DND-41 (cell line): ENCODE measurements around the gene VAPB.

Source experiments
- ATAC-seq: fragments of 200-7000 bp; cut with Tn5 transposase; 3 replicates; pipeline ENCODE4 v1.9.1; 2021; ENCODE audit warnings: low read depth; ENCODE audit not compliant: insufficient read depth
- DNase-seq: peaks from one replicate; pipeline ENCODE4 v3.0.0-alpha.2; 2020
- H2AFZ ChIP-seq: 2 replicates; pipeline ENCODE4 v1.6.0; 2012; ENCODE audit warnings: low read depth, low read length
- H3K27ac ChIP-seq: 2 replicates; pipeline ENCODE4 v1.5.1; 2012; ENCODE audit warnings: low read length, inconsistent platforms
- H3K27me3 ChIP-seq: fragments of 200-600 bp; sonication (generic); 2 replicates; pipeline ENCODE4 v1.6.0; 2012; ENCODE audit warnings: low read length, mild to moderate bottlenecking, inconsistent platforms; ENCODE audit not compliant: insufficient read depth, poor library complexity
- H3K36me3 ChIP-seq: 2 replicates; pipeline ENCODE4 v1.5.1; 2012; ENCODE audit warnings: low read length, inconsistent platforms; ENCODE audit not compliant: insufficient read depth
- H3K4me1 ChIP-seq: 2 replicates; pipeline ENCODE4 v1.5.1; 2012; ENCODE audit warnings: mild to moderate bottlenecking, low read length; ENCODE audit not compliant: insufficient read depth
- H3K4me2 ChIP-seq: 2 replicates; pipeline ENCODE4 v1.6.0; 2012; ENCODE audit warnings: mild to moderate bottlenecking, moderate library complexity, low read length, inconsistent platforms; ENCODE audit not compliant: insufficient read depth
- H3K4me3 ChIP-seq, 2 experiments: fragments of 200-600 bp in 1 of 2; shearing (Covaris generic) in 1 of 2; 2 replicates each; pipeline ENCODE4 v1.5.1; 2012 to 2016; ENCODE audit warnings: inconsistent platforms in 2 of 2, low read length in 2 of 2, mild to moderate bottlenecking in 2 of 2, low read depth in 1 of 2, moderate library complexity in 1 of 2
- H3K79me2 ChIP-seq: 2 replicates; pipeline ENCODE4 v1.6.0; 2012; ENCODE audit warnings: low read length, inconsistent platforms; ENCODE audit not compliant: insufficient read depth
- H3K9ac ChIP-seq: 2 replicates; pipeline ENCODE4 v1.6.0; 2012; ENCODE audit warnings: low read depth, mild to moderate bottlenecking, inconsistent platforms, low read length, moderate library complexity
- H3K9me3 ChIP-seq: 2 replicates; pipeline ENCODE4 v1.5.1; 2012; ENCODE audit warnings: low read length, moderate library complexity, mild to moderate bottlenecking, inconsistent platforms; ENCODE audit not compliant: insufficient read depth, severe bottlenecking
- H4K20me1 ChIP-seq: 2 replicates; pipeline ENCODE4 v1.6.0; 2012; ENCODE audit warnings: low read length; ENCODE audit not compliant: insufficient read depth
- EZH2 ChIP-seq: IDR thresholded peaks from 3 replicates; pipeline ENCODE4 v1.6.1; 2012; ENCODE audit warnings: borderline replicate concordance, low read depth, mild to moderate bottlenecking, moderate library complexity, low read length, inconsistent platforms; ENCODE audit not compliant: severe bottlenecking
- TF ChIP-seq, protein P1 (sequence below): IDR thresholded peaks from 2 replicates; pipeline ENCODE4 v1.5.1; 2012; ENCODE audit warnings: borderline replicate concordance, low read length, moderate library complexity, mild to moderate bottlenecking; ENCODE audit not compliant: poor library complexity, severe bottlenecking; ENCODE audit errors: extremely low read depth

VAPB gene

DNA sequence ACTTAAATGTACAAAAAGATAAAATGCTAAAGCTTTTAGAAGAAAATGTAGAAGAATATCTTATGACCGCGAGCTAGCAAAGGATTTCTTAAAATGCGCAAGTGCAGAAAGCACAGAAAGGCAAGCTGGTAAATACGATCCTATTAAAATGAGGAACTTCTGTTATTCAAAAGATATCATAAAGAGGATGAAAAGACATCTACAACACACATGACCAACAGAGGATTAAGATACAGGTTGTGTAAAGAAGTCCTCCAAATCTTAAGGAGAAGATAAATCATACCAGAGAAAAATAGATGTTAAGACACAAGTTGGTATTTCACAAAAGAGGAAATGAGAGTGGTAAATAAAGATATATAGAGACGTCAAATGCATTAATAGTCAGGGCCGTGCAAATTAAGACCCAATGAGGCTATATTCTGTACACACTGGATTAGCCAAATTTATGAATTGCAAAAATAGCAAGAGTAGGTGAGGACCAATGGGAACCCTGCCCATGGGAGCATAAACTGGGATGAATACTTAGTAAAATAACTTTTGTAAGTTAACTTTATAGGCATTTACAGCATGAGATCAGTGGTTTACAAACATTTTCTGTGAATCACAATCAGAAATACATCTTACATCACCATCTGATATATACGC lies 103.2 kb downstream of the VAPB start:
- no peak for DNase-seq

DNA sequence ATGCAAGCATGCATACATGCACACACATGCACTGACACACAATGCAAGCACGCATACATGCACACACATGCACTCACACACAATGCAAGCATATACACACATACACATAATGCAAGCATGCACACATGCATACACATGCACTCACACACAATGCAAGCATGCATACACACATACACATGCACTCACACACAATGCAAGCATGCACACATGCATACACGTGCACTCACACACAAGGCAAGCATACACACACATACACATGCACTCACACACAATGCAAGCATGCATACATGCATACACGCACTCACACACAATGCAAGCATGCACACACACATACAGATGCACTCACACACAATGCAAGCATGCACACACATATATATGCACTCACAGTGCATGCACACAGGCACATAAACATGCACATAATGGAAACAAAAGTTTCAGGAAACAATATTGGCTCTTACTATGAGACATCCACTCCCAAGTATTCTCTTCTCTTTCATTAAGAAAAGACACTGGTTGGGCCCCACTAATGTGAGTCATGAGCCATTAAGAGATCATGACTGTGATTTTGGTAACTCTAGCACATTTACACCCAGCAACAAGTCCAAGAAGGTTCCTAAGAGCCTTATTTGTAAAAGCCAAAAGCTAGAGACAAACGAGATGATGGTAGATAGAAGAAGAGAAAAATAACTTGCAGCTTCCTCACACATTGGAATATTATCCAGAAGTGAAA lies 103.9 kb downstream of the VAPB start:
- H4K20me1 ChIP-seq: no peaks in the 10 kb centered on the region
- DNase-seq (no peak), ATAC-seq (no peak)
- no peaks in the 10 kb centered on the region for H3K79me2 ChIP-seq
- H3K27me3 ChIP-seq: no peaks in the 10 kb centered on the region
- H3K4me1 ChIP-seq: no peaks in the 10 kb centered on the region
- no peak overlapping the region for H3K4me3 ChIP-seq
- no peak overlapping the region for H3K4me2 ChIP-seq
- no peak overlapping the region for H3K9ac ChIP-seq
- H3K9me3 ChIP-seq: no peaks in the 10 kb centered on the region
- TF ChIP-seq EZH2: no peak
- TF ChIP-seq, protein P1, sequence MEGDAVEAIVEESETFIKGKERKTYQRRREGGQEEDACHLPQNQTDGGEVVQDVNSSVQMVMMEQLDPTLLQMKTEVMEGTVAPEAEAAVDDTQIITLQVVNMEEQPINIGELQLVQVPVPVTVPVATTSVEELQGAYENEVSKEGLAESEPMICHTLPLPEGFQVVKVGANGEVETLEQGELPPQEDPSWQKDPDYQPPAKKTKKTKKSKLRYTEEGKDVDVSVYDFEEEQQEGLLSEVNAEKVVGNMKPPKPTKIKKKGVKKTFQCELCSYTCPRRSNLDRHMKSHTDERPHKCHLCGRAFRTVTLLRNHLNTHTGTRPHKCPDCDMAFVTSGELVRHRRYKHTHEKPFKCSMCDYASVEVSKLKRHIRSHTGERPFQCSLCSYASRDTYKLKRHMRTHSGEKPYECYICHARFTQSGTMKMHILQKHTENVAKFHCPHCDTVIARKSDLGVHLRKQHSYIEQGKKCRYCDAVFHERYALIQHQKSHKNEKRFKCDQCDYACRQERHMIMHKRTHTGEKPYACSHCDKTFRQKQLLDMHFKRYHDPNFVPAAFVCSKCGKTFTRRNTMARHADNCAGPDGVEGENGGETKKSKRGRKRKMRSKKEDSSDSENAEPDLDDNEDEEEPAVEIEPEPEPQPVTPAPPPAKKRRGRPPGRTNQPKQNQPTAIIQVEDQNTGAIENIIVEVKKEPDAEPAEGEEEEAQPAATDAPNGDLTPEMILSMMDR: no peak
- no peaks in the 10 kb centered on the region for H3K36me3 ChIP-seq
- H2AFZ ChIP-seq: no peak overlapping the region
- no peak overlapping the region for H3K27ac ChIP-seq

More for the DNA sequence above, 103.2 kb downstream of the VAPB start:
- H3K4me3 ChIP-seq: no peak overlapping the region
- no peaks in the 10 kb centered on the region for H3K79me2 ChIP-seq
- H3K9me3 ChIP-seq: no peaks in the 10 kb centered on the region
- H2AFZ ChIP-seq: no peak overlapping the region
- no peaks in the 10 kb centered on the region for H3K4me1 ChIP-seq
- H3K4me2 ChIP-seq: no peak overlapping the region
- TF ChIP-seq EZH2: no peak
- TF ChIP-seq, protein P1: no peak
- ATAC-seq: no peak
- no peak overlapping the region for H3K27ac ChIP-seq
- no peak overlapping the region for H3K9ac ChIP-seq
- no peaks in the 10 kb centered on the region for H3K27me3 ChIP-seq
- no peaks in the 10 kb centered on the region for H4K20me1 ChIP-seq
- H3K36me3 ChIP-seq: no peaks in the 10 kb centered on the region

DNA sequence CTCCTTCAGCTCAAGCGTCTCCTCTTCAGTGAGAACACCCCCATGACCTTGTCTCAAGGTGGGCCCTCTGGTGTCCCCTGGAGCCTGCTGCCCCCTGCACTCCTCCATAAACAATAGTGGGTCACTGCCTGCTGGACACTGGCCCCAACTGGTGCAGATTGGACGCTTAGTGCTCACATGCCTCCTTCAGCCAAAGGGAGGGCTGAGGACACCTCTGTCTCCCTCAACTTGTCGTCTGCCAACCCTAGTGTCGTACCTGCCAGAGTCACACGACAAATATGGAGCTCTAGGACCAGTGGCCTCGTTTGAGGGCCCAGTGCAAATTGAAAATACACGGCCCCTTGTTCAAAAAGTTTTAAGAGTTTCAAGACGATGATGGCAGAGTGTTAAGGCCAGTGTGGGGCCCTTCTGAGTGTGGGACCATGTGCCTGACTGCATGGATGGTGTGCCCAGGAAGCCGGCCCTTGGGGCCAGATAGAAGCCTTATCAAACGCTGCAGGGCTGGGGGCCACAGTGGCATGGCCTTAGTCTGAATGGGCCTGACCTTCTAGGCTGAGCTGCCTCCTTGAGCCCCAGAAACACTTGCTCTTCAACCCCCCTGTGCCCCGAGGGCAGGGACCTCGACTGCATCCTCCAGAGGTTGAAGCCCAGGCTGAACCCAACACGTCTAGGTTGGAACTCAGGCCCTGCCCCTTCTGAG lies 106.0 kb downstream of the VAPB start:
- Histone ChIP-seq H3K79me2 (no peaks in the 10 kb centered on the region), H4K20me1 (no peaks in the 10 kb centered on the region), H2AFZ (no peak overlapping the region), H3K4me1 (no peaks in the 10 kb centered on the region), H3K4me3 (no peak overlapping the region), H3K36me3 (no peaks in the 10 kb centered on the region), H3K4me2 (no peak overlapping the region), H3K27ac (no peak overlapping the region), H3K27me3 (no peaks in the 10 kb centered on the region), H3K9me3 (no peaks in the 10 kb centered on the region), H3K9ac (no peak overlapping the region)
- TF ChIP-seq, protein P1: no peak
- no peak for TF ChIP-seq EZH2
- DNase-seq (no peak), ATAC-seq (no peak)
